Right atrium auricular region (tissue), 2 donors: ENCODE data around the gene RWDD4. TPM values are rescaled to one million over a fixed set of nuclear protein-coding genes. Genes with fewer than 3 reads are reported as not detected.

ENCODE experiments used
- DNase-seq: peaks from one replicate; pipeline ENCODE4 v3.0.0-alpha.2; 2019; ENCODE audit warnings: low spot score
- H3K27ac ChIP-seq, 2 donors: fragments of 200-600 bp; sonication (generic); 1 replicate in 1 of 2; 2 replicates in 1 of 2; pipeline ENCODE4 v1.5.1; 2016 to 2019
- H3K27me3 ChIP-seq, 2 donors: fragments of 200-600 bp; sonication (generic); one replicate each; pipeline versions ENCODE4 v1.5.1 to v1.6.0; 2017 to 2019
- H3K36me3 ChIP-seq: fragments of 200-600 bp; sonication (generic); one replicate; pipeline ENCODE4 v1.5.1; 2016
- H3K4me1 ChIP-seq, 2 donors: fragments of 200-600 bp; sonication (generic); one replicate each; pipeline versions ENCODE4 v1.5.1 to v1.6.0; 2017 to 2019
- H3K4me3 ChIP-seq, 2 donors: fragments of 200-600 bp; sonication (generic); 1 replicate in 1 of 2; 2 replicates in 1 of 2; pipeline ENCODE4 v1.5.1; 2017 to 2019; ENCODE audit warnings: mild to moderate bottlenecking in 1 of 2, moderate library complexity in 1 of 2
- H3K9me3 ChIP-seq, 2 donors: fragments of 200-600 bp; sonication (generic); one replicate each; pipeline ENCODE4 v1.5.1; 2019
- total RNA-seq, 2 donors: library from RNA; depleted of rRNA; stranded (reverse); fragments of >200 nt; gene quantifications; one replicate each; pipeline ENCODE4 v1.1.0, GENCODE V29; 2016
- TF ChIP-seq, protein P1 (sequence below), 2 donors: fragments of 200-600 bp; sonication (generic); IDR thresholded peaks; one replicate each; pipeline ENCODE4 v1.5.1; 2019; ENCODE audit warnings: antibody characterized with exemption in 2 of 2

The RWDD4 gene
- total RNA-seq, 2 donors from 2014 or later: 15.3 to 24.9 TPM

DNA sequence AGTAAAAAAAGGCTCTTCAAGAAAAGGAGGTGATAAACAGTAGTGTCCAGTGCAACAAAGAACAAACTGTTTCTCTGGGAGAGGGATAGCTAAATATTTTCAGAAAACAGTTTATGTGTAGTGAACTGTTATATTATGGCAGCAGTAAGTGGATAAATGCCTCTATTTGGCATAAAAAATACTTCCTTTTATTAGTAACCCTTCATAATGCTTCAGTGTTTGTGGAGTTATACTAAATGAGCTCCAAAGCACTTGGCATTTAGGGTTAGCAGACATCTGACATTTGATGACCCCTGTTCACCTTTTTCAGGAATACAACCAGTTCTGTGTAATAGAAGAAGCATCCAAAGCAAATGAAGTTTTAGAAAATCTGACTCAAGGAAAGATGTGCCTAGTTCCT is 32.0 kb upstream of the RWDD4 start:
- TF ChIP-seq, protein P1, sequence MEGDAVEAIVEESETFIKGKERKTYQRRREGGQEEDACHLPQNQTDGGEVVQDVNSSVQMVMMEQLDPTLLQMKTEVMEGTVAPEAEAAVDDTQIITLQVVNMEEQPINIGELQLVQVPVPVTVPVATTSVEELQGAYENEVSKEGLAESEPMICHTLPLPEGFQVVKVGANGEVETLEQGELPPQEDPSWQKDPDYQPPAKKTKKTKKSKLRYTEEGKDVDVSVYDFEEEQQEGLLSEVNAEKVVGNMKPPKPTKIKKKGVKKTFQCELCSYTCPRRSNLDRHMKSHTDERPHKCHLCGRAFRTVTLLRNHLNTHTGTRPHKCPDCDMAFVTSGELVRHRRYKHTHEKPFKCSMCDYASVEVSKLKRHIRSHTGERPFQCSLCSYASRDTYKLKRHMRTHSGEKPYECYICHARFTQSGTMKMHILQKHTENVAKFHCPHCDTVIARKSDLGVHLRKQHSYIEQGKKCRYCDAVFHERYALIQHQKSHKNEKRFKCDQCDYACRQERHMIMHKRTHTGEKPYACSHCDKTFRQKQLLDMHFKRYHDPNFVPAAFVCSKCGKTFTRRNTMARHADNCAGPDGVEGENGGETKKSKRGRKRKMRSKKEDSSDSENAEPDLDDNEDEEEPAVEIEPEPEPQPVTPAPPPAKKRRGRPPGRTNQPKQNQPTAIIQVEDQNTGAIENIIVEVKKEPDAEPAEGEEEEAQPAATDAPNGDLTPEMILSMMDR (IDR thresholded peaks at IDR 0.05): no peak
- Histone ChIP-seq H3K27ac (no peak overlapping the region), H3K36me3 (peaks cover 62% of the 10 kb centered on the region), H3K27me3 (no peaks in the 10 kb centered on the region), H3K4me3 (no peak overlapping the region), H3K4me1 (no peaks in the 10 kb centered on the region), H3K9me3 (no peaks in the 10 kb centered on the region)
- DNase-seq: no peak

DNA sequence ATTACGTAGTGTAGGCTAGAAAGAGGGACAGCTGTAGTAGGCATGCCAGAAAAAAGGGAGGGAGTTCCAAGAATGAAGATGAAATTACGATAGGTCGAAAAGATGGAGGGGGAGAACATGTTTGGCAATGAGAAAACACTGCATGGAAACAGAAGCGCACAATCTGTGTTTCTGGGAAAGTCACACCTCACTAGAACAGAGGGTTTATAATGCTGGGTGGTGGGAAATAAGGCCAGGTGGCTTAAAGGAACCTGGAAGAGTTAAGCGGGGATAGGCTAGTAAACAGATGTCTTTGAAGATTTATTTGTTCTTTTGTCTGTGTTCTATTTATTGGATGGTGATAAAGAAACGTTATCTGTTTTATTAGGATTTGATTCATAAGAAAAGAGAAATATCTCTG is 29.2 kb upstream of the RWDD4 start:
- Histone ChIP-seq H3K36me3 (peaks cover 60% of the 10 kb centered on the region), H3K4me1 (no peaks in the 10 kb centered on the region), H3K27ac (no peak overlapping the region), H3K4me3 (no peak overlapping the region), H3K9me3 (no peaks in the 10 kb centered on the region), H3K27me3 (no peaks in the 10 kb centered on the region)
- TF ChIP-seq, protein P1 (IDR thresholded peaks at IDR 0.05): no peak
- no peak for DNase-seq

DNA sequence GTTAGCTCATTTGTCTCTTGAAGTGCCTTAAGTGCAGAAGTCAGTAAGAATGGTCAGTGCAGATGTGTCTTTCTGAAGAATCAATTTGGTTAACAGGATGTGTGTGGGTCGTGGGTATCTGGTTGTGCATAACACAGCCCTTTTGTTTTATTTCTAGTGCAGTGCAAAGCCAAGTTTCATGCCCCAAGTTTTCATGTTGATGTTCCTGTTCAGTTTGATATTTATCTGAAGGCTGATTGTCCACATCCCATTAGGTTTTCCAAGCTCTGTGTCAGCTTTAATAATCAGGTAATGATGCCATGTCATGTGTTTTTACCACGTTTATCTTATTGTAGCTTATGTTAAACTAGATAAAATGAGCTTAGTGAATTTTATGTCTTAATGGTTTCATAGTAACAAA is 27.5 kb upstream of the RWDD4 start:
- TF ChIP-seq, protein P1 (IDR thresholded peaks at IDR 0.05): no peak
- no peaks in the 10 kb centered on the region for H3K27me3 ChIP-seq
- no peaks in the 10 kb centered on the region for H3K4me1 ChIP-seq
- H3K9me3 ChIP-seq: no peaks in the 10 kb centered on the region
- no peak for DNase-seq
- peaks cover 54% of the 10 kb centered on the region for H3K36me3 ChIP-seq
- H3K27ac ChIP-seq: no peak overlapping the region
- H3K4me3 ChIP-seq: no peak overlapping the region

DNA sequence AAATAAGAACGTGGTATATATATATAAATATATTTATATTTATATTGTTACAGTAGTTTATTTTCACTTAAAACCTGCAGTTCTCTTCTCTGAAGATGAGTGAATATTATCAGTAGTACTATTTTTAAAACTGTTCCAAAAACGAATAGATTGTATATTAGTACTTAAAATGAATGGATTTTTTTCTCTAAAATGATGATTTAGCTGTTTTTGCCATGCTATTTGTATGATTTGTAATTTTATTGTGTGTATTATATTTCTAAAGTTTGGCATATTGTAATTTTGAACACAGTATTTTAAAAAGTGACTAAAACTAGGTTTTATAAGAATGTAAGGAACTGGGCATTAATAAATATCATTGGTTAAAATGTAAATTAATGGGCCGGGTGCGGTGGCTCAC is 22.1 kb upstream of the RWDD4 start:
- Histone ChIP-seq H3K4me3 (no peak overlapping the region), H3K9me3 (no peaks in the 10 kb centered on the region), H3K27me3 (no peaks in the 10 kb centered on the region), H3K36me3 (peaks cover 48% of the 10 kb centered on the region), H3K27ac (no peak overlapping the region), H3K4me1 (no peaks in the 10 kb centered on the region)
- TF ChIP-seq, protein P1 (IDR thresholded peaks at IDR 0.05): no peak
- no peak for DNase-seq

DNA sequence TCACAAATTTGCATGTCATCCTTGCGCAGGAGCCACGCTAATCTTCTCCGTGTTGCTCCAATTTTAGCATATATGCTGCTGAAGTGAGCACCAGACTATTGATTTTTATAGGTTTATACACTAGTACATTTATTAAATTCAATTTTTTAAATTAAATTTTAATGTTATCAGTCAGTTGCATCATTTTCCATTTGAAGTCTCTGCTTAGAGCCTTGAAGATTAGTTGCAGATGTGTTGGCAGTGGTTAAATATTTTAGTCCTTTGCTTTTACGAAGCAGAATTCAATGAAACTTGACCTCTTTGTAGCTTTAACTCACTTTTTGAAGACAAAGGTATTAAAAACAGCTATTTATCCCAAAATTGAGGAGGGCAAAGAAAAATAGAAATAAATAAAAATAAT is 16.6 kb upstream of the RWDD4 start:
- TF ChIP-seq, protein P1 (IDR thresholded peaks at IDR 0.05): no peak
- no peak overlapping the region for H3K27ac ChIP-seq
- no peaks in the 10 kb centered on the region for H3K9me3 ChIP-seq
- H3K4me3 ChIP-seq: no peak overlapping the region
- no peaks in the 10 kb centered on the region for H3K4me1 ChIP-seq
- no peak for DNase-seq
- H3K27me3 ChIP-seq: no peaks in the 10 kb centered on the region
- H3K36me3 ChIP-seq: peaks cover 20% of the 10 kb centered on the region

DNA sequence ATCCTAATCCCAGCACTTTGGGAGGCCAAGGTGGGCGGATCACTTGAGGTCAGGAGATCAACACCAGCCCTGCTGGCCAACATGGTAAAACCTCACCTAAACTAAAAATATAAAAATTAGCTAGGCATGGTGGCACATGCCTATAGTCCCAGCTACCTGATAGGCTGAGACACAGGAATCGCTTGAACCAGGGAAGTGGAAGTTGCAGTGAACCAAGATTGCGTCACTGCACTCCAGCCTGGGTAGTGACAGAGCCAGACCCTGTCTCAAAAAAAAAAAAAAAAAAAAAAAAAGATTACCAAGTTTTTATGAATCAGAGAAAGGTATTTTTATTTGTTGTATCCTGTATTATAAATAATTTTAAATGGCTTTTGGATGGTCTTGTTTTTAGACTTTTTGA is 15.2 kb upstream of the RWDD4 start:
- Histone ChIP-seq H3K4me3 (no peak overlapping the region), H3K9me3 (no peaks in the 10 kb centered on the region), H3K27ac (no peak overlapping the region), H3K27me3 (no peaks in the 10 kb centered on the region), H3K36me3 (peaks cover 15% of the 10 kb centered on the region), H3K4me1 (no peaks in the 10 kb centered on the region)
- TF ChIP-seq, protein P1 (IDR thresholded peaks at IDR 0.05): no peak
- no peak for DNase-seq
